Karpas-422 (cell line): Measurements from ENCODE around the gene OSBP2. TPM values are rescaled to one million over a fixed set of nuclear protein-coding genes. Genes with fewer than 3 reads are reported as not detected.

Source experiments
- DNase-seq: peaks from one replicate; pipeline ENCODE4 v3.0.0-alpha.2; 2015
- H2AFZ ChIP-seq: fragments of 200-600 bp; sonication (generic); 2 replicates; pipeline ENCODE4 v1.6.1; 2014; ENCODE audit warnings: antibody characterized with exemption, low read length, mixed read lengths
- H3K27ac ChIP-seq: fragments of 200-600 bp; sonication (generic); 2 replicates; pipeline ENCODE4 v1.5.1; 2014; ENCODE audit warnings: mild to moderate bottlenecking, low read length, moderate library complexity
- H3K27me3 ChIP-seq: fragments of 200-600 bp; sonication (generic); 2 replicates; pipeline ENCODE4 v1.6.1; 2014; ENCODE audit warnings: low read length, mixed read lengths
- H3K36me3 ChIP-seq: fragments of 200-600 bp; sonication (generic); 2 replicates; pipeline ENCODE4 v1.6.1; 2014; ENCODE audit warnings: low read length, mixed read lengths; ENCODE audit not compliant: insufficient read depth
- H3K4me1 ChIP-seq: fragments of 200-600 bp; sonication (generic); 2 replicates; pipeline ENCODE4 v1.6.1; 2014; ENCODE audit warnings: mild to moderate bottlenecking, low read length, mixed read lengths
- H3K4me2 ChIP-seq: fragments of 200-600 bp; sonication (generic); 2 replicates; pipeline ENCODE4 v1.6.1; 2014; ENCODE audit warnings: low read length, low read depth, mild to moderate bottlenecking; ENCODE audit not compliant: poor library complexity, severe bottlenecking
- H3K4me3 ChIP-seq: fragments of 200-600 bp; sonication (generic); 2 replicates; pipeline ENCODE4 v1.5.1; 2014; ENCODE audit warnings: mild to moderate bottlenecking, antibody characterized with exemption, low read length, mixed read lengths
- H3K79me2 ChIP-seq: fragments of 200-600 bp; sonication (generic); 2 replicates; pipeline ENCODE4 v1.6.1; 2014; ENCODE audit warnings: mild to moderate bottlenecking, low read length, mixed read lengths
- H3K9ac ChIP-seq: fragments of 200-600 bp; sonication (generic); 2 replicates; pipeline ENCODE4 v1.6.0; 2014; ENCODE audit warnings: low read length
- H3K9me2 ChIP-seq: fragments of 200-600 bp; sonication (generic), shearing (Covaris generic); replicated peaks from 2 replicates; pipeline ENCODE4 v1.6.0; 2014; ENCODE audit warnings: mild to moderate bottlenecking, low read length, moderate library complexity; ENCODE audit not compliant: insufficient read depth
- H3K9me3 ChIP-seq: fragments of 300-700, 200-600 bp; sonication (generic); 2 replicates; pipeline ENCODE4 v1.6.1; 2014; ENCODE audit warnings: low read length, mixed read lengths
- H4K20me1 ChIP-seq: fragments of 200-600 bp; sonication (generic); 2 replicates; pipeline ENCODE4 v1.6.1; 2014; ENCODE audit warnings: mild to moderate bottlenecking, antibody characterized with exemption, low read length, low read depth; ENCODE audit not compliant: insufficient read depth
- total RNA-seq: library from RNA; depleted of rRNA; stranded (reverse); fragments of >200 nt; shearing (Covaris generic); gene quantifications from 2 replicates; pipeline ENCODE4 v1.2.3, GENCODE V29; 2014; ENCODE audit warnings: low replicate concordance

Gene OSBP2
- total RNA-seq, 1 experiment from 2014 or later = 0.07 TPM

- no peak overlapping the region for H3K27ac ChIP-seq
- H3K9ac ChIP-seq = no peak overlapping the region
- no peak overlapping the region for H3K4me3 ChIP-seq
- H3K27me3 ChIP-seq = no peaks in the 10 kb centered on the region
- no peaks in the 10 kb centered on the region for H3K36me3 ChIP-seq
- no peaks in the 10 kb centered on the region for H3K9me2 ChIP-seq
- H4K20me1 ChIP-seq = no peaks in the 10 kb centered on the region
- H3K9me3 ChIP-seq = no peaks in the 10 kb centered on the region
- no peak overlapping the region for H2AFZ ChIP-seq
- H3K79me2 ChIP-seq = no peaks in the 10 kb centered on the region
- DNase-seq = no peak
- H3K4me2 ChIP-seq = no peak overlapping the region
- no peaks in the 10 kb centered on the region for H3K4me1 ChIP-seq
Measured at GRCh38 chr22:30654361-30654760, 40.3 kb upstream of the OSBP2 start.

- Histone ChIP-seq H3K9ac (no peak overlapping the region), H4K20me1 (no peaks in the 10 kb centered on the region), H3K4me2 (no peak overlapping the region), H3K36me3 (no peaks in the 10 kb centered on the region), H3K27ac (no peak overlapping the region), H3K4me3 (no peak overlapping the region), H3K79me2 (no peaks in the 10 kb centered on the region), H3K9me3 (no peaks in the 10 kb centered on the region), H3K9me2 (no peaks in the 10 kb centered on the region), H3K27me3 (no peaks in the 10 kb centered on the region), H2AFZ (no peak overlapping the region), H3K4me1 (no peaks in the 10 kb centered on the region)
- DNase-seq = no peak
Measured at GRCh38 chr22:30655532-30655931, 39.1 kb upstream of the OSBP2 start.

- H3K9me3 ChIP-seq = no peaks in the 10 kb centered on the region
- no peak overlapping the region for H2AFZ ChIP-seq
- no peaks in the 10 kb centered on the region for H3K9me2 ChIP-seq
- H3K4me1 ChIP-seq = peaks cover 12% of the 10 kb centered on the region
- H3K27me3 ChIP-seq = no peaks in the 10 kb centered on the region
- no peak for DNase-seq
- no peaks in the 10 kb centered on the region for H3K79me2 ChIP-seq
- no peak overlapping the region for H3K4me3 ChIP-seq
- H3K4me2 ChIP-seq = no peak overlapping the region
- H3K27ac ChIP-seq = no peak overlapping the region
- H3K9ac ChIP-seq = no peak overlapping the region
- H3K36me3 ChIP-seq = no peaks in the 10 kb centered on the region
- H4K20me1 ChIP-seq = no peaks in the 10 kb centered on the region
Measured at GRCh38 chr22:30662040-30662439, 32.6 kb upstream of the OSBP2 start.

GRCh38 chr22:30664798-30665197 lies 29.9 kb upstream of the OSBP2 start:
- no peak overlapping the region for H3K4me2 ChIP-seq
- no peaks in the 10 kb centered on the region for H3K9me3 ChIP-seq
- no peaks in the 10 kb centered on the region for H3K27me3 ChIP-seq
- no peak overlapping the region for H3K27ac ChIP-seq
- H3K36me3 ChIP-seq = no peaks in the 10 kb centered on the region
- H3K4me3 ChIP-seq = no peak overlapping the region
- H3K9ac ChIP-seq = no peak overlapping the region
- no peaks in the 10 kb centered on the region for H3K79me2 ChIP-seq
- H4K20me1 ChIP-seq = no peaks in the 10 kb centered on the region
- H2AFZ ChIP-seq = no peak overlapping the region
- H3K9me2 ChIP-seq = no peaks in the 10 kb centered on the region
- no peak for DNase-seq
- H3K4me1 ChIP-seq = peaks cover 19% of the 10 kb centered on the region

GRCh38 chr22:30665266-30665665 lies 29.4 kb upstream of the OSBP2 start:
- Histone ChIP-seq H3K36me3 (no peaks in the 10 kb centered on the region), H3K4me2 (no peak overlapping the region), H3K9me2 (no peaks in the 10 kb centered on the region), H3K4me3 (no peak overlapping the region), H4K20me1 (no peaks in the 10 kb centered on the region), H3K4me1 (peaks cover 19% of the 10 kb centered on the region), H2AFZ (no peak overlapping the region), H3K9me3 (no peaks in the 10 kb centered on the region), H3K79me2 (no peaks in the 10 kb centered on the region), H3K27ac (no peak overlapping the region), H3K9ac (no peak overlapping the region), H3K27me3 (no peaks in the 10 kb centered on the region)
- no peak for DNase-seq

- no peak for DNase-seq
- Histone ChIP-seq H4K20me1 (no peaks in the 10 kb centered on the region), H3K79me2 (no peaks in the 10 kb centered on the region), H3K9me3 (no peaks in the 10 kb centered on the region), H2AFZ (no peak overlapping the region), H3K9ac (no peak overlapping the region), H3K27ac (no peak overlapping the region), H3K27me3 (no peaks in the 10 kb centered on the region), H3K4me1 (peaks cover 19% of the 10 kb centered on the region), H3K4me2 (peak overlapping the region; percentile 15), H3K9me2 (no peaks in the 10 kb centered on the region), H3K4me3 (no peak overlapping the region), H3K36me3 (no peaks in the 10 kb centered on the region)
Measured at GRCh38 chr22:30665786-30666185, 28.9 kb upstream of the OSBP2 start.

- Histone ChIP-seq H3K4me1 (peaks cover 19% of the 10 kb centered on the region), H3K4me3 (peak overlapping the region; percentile 86), H3K27ac (no peak overlapping the region), H3K9me3 (no peaks in the 10 kb centered on the region), H2AFZ (peak overlapping the region; percentile 78), H3K4me2 (peak overlapping the region; percentile 95), H3K9ac (peak overlapping the region; percentile 77), H3K79me2 (no peaks in the 10 kb centered on the region), H3K9me2 (no peaks in the 10 kb centered on the region), H3K36me3 (no peaks in the 10 kb centered on the region), H4K20me1 (no peaks in the 10 kb centered on the region), H3K27me3 (no peaks in the 10 kb centered on the region)
- peak; percentile 42 for DNase-seq
Measured at GRCh38 chr22:30667107-30667493, 27.6 kb upstream of the OSBP2 start.

- Histone ChIP-seq H3K79me2 (no peaks in the 10 kb centered on the region), H3K9me2 (no peaks in the 10 kb centered on the region), H3K4me2 (peak within 1 kb of the TSS; percentile 95), H3K27ac (no peak within 1 kb of the TSS), H3K36me3 (no peaks in the 10 kb centered on the region), H3K9me3 (no peaks in the 10 kb centered on the region), H2AFZ (peak within 1 kb of the TSS; percentile 78), H4K20me1 (no peaks in the 10 kb centered on the region), H3K4me1 (peaks cover 19% of the 10 kb centered on the region), H3K4me3 (peak within 1 kb of the TSS; percentile 86), H3K27me3 (no peaks in the 10 kb centered on the region), H3K9ac (peak within 1 kb of the TSS; percentile 77)
- peak; percentile 96 for DNase-seq
Measured at GRCh38 chr22:30667494-30668385, 26.9 kb upstream of the OSBP2 start, which contains the start of gene DUSP18. Gene DUSP18 (minus strand): TSS chr22:30667875. CDS start chr22:30664003, 3,872 bp downstream.
